Forelimb muscle (tissue), 1 donor: ENCODE measurements around the gene RASSF8. TPM values are rescaled to one million over a fixed set of nuclear protein-coding genes. Genes with fewer than 3 reads are reported as not detected.
"Not testable (repeated sequence)": the region's sequence is repeated elsewhere in the genome, so short reads cannot be mapped to it uniquely, and the experiment has no call there.

Experiments used
- DNase-seq: peaks from one replicate; pipeline ENCODE4 v3.0.0-alpha.2; 2013; ENCODE audit warnings: low read depth
- polyA plus RNA-seq: library from polyadenylated mRNA; unstranded; fragments of 120-200 nt; gene quantifications from one replicate; pipeline ENCODE4 v1.2.1, GENCODE V29; 2013; ENCODE audit not compliant: insufficient read length

RASSF8 gene
- polyA plus RNA-seq, 1 donor, result 24.9 TPM

DNA sequence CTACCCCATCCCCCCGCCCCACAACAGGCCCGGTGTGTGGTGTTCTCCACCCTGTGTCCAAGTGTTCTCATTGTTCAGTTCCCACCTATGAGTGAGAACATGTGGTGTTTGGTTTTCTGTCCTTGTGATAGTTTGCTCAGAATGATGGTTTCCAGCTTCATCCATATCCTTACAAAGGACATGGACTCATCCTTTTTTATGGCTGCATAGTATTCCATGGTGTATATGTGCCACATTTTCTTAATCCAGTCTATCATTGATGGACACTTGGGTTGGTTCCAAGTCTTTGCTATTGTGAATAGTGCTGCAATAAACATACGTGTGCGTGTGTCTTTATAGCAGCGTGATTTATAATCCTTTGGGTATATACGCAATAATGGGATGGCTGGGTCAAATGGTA lies 98.8 kb downstream of the RASSF8 start:
- not testable (repeated sequence) for DNase-seq

DNA sequence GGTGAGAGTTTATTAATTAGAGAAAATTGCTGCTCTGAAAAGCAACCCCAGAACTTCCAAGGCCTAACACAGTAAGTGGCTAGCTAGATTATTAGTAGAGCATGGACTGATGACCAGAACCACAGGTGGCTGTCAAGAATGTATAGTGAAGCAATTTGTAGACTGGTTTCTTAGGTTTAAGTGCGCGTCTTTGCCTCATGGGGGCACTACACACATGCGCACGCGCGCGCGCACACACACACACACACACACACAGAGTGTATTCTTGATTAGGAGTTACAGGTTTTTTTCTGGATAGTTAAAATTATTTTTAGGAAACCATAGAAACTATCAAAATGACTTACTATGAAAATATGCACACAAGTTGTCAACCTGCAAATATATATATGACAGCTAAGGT lies 99.8 kb downstream of the RASSF8 start:
- DNase-seq, result no peak

DNA sequence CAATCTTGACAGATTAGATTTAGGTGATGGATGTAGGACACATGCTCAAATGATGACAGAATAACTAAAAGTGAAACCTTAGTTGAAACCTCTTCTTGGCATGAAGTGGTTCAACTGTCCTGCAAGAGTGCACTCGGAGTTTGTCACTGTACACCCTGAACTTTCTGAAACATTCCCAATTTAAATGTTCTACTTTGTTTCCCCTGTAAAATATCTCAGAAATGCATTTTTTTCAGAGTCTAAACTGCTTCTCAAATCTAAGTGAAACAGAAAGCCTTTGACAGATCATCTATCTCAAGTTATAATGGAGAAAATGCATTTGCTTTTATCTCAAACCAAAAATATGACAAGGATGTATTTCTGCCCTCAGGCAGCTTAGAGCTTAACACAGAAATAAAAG lies 100.3 kb downstream of the RASSF8 start:
- no peak for DNase-seq

GRCh38 chr12:26062006-26062405 lies 103.5 kb downstream of the RASSF8 start:
- no peak for DNase-seq

DNA sequence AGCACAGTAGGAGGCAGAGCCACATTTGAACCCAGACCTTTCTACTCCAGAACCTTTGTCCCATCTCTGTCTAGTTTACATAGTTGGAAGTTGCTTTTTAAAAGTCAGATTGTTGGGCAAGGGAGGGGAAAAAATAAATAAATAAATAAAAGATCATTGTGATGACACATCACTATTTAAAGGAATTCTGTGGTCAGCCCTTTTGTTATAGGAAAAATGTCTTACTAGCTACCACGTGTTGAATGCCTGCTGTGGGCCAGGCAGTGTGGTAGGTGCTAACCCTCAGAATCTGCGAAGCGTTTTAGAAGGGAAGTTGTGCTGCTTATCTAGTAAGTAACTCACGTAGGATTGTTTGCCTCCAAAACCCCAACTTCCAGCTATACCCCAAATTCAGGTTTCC lies 104.1 kb downstream of the RASSF8 start:
- DNase-seq, result no peak

- DNase-seq, result no peak
Observed at GRCh38 chr12:26065451-26065850, 107.0 kb downstream of the RASSF8 start.

GRCh38 chr12:26068503-26068902 lies 110.0 kb downstream of the RASSF8 start:
- DNase-seq, result no peak

DNA sequence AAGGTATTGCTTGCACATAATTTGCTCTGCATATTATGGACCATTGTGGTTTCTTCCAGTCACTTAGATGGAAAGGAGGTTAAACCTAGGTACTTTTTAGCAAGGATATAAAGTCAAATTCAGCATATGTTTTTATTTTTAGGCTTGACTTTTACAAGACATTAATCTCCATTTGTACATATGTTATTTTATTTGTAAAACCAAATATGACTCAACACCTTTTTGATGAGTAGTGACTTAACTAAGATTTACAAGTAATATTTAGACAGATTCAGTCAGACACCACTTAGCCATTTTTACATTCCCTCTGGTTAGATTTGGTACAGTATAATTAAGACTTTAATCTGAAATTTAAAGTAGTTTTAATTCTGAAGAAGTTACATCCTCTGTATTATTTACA lies 111.3 kb downstream of the RASSF8 start:
- no peak for DNase-seq

DNA sequence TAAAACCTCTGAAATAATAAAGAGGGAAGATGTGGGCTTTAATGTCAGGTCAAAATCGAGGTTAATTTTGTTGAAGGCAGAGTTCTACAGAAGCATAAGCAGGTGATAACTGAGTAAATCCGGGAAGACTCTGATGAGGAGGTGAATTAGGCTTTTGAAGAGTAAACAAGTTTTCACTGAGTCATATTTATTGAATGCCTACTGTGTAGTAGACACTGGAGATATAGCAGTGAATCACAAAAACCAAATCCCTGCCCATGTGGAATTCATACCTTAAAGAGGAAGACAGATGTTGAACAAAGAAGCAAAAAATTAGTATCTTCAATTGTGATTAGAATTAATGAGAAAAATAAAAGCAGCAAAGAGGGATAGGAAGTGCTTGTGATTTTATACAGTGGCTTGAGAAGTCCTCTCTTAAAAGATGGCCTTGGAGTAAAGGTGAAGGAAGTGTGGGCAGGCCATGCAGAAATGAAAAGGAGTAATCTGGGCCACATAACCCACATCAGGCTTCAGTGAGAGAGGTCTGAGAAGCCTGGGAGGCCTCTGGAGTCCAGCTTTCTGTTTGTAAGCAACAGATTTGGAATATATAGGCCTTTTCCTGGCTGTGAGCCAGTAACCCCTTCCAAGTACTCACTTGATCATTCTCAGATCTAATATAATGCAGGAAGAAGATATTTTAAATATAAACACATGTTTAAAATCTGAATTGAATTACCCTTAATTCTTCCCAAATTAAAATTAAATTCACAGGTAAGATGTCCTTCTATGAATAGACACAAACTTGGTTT lies 119.6 kb downstream of the RASSF8 start:
- peak; percentile 62 for DNase-seq

GRCh38 chr12:26080911-26081310 lies 122.4 kb downstream of the RASSF8 start:
- DNase-seq, result no peak

- no peak for DNase-seq
Observed at GRCh38 chr12:26086936-26087335, 128.5 kb downstream of the RASSF8 start.

DNA sequence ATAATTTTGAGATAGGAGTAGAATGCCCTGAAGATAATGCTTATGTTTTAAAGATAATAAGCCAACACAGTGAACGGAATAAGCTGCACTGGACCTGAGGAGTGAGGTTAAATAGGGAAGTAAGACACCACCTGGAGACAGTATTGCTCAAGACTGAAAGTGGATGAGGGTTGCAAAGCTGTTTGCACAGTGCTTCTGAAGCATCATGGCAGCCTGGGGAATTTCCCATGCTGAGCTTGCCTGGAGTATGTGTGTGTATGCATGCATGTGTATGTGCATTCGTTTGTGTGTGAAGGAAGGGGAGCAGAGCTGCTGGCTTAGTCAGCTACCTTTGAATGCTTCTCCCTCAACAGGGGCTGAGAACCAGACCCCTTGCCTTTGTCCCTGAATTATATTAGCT lies 130.5 kb downstream of the RASSF8 start:
- no peak for DNase-seq

DNA sequence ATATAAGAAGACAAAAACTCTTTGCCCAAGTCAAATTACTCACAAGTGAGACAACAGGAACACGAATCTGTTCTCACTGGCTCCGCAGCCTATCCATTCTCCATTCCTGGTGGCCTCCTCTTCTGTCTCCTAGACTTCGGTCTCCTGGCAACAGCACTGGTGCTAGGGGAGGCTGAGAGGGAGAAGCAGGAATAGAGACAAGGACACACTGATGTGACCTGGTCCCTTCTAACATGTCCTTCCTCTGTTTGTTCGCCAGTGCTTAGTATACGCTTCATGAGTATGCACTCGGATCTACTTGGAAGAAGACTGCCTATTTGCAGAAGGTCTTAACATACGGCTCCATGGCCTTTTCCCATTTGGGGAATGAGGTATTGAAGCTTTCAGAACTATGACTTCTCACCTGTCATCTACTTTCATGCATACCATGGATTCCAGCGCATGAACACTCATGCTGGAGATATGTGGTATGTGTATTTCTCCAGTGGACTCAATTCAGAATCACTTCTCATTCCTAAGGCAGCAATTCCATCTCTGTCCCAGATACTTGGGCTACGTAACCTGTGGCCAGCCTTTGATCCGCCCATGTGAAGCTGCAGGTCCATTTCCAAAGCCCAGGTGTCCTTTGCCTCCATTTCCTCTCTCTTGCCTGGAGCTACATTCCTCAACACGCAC lies 132.5 kb downstream of the RASSF8 start:
- DNase-seq, result no peak

GRCh38 chr12:26091822-26092221 lies 133.3 kb downstream of the RASSF8 start:
- no peak for DNase-seq

- no peak for DNase-seq
Observed at GRCh38 chr12:26092346-26093105, 134.0 kb downstream of the RASSF8 start.

DNA sequence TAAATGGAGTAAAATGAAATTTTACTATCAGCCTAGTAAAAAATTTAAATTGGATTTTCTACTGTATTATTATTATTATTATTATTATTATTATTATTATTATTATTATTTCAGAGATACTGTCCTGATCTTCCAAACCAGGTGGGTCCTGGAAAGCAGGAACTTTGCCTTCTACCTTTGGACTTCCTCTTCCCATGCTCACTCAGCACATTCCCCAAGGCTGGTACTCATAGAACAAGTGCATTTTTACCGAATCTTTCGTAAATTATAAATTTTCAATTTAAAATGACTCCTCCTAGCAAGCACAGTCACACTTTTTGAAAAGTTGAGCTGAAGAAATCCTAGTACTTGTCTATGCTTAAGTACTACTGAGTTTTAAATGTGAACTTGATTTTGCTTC lies 136.7 kb downstream of the RASSF8 start:
- DNase-seq, result no peak

DNA sequence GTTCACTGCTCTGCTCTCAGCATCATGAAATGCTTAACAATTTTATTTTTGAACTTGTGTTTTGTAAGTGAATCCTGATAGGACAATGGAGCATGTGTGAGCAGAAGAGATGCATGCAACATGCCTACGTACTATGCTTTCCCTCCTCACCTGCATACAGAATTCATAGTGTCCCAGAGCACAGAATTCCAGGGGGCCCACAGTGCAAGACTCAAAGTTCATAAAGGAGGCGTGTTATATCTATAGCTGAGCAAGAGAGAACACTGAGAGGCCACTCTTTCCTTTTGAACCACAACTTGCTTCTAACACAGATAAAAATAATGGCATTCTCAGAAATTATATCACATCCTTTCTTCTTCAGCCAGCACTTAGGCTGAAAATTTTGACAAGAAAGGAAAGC lies 137.6 kb downstream of the RASSF8 start:
- no peak for DNase-seq

DNA sequence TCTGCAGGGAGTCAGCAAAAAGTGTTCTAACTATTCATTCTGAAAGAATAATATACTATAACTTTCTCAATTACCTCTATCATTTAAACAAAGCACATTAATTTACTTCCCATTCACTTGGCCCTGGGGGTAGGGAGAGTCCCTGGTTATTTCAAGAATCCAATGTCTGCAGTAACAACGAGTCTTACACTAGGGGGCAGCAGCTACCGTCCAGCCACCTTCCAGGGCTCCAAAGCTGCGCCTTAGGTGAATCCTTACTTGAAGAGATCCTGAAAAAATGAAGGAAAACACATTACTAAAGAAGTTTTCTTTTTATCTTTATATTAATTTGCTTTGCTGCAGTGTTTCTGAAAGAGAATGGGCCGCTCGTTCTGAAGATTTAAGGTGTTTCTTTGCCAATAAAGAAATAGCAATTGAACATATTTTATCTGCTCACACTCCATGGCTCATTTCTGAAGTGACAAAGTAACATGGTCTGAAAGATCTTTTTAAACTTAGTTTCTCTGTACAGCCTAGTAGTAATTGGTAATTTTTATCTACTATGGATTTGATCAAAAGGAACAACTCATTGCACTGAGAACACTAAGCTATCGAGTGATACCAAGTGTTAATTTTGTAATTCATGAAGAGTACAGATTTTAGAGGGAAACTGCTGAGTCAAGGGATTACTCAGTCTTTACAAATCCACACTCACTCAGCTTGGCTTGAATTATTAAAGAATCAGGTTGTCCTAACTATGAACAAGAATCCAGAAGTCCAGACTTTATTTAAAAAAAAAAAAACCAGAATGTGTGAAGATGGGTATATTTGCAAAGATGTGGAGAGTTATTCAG lies 138.8 kb downstream of the RASSF8 start:
- DNase-seq, result no peak

DNA sequence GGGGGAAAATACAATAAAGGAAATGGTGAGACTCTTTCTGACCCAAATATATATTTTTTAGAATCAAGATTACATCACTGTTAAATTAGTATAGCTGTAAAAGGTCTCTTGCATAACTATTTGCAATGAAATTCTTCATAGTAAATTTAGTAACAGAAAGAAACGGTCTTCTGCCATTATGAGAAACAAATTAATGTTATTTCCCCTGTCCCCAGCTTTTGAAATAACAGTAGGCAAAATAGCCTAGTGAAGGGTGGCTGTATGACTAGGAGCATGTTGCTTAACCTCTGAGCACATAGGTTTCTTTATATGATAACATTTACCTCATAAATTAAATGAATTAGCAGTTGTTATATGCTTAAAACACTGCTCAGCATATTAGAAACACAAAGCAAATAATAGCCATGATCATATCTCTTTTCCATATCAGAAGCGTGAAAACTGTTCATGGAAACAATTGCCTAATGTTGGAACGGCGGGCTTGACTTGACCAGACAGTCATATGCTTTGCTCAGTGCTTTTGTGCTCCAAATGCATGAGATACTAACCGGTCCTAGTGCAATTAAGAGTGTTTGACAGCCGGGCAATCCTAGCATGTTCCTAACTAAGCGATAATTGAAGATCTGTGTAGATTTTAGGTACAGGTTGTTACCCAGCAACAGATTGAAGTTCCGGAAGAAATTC lies 142.3 kb downstream of the RASSF8 start:
- DNase-seq, result no peak

DNA sequence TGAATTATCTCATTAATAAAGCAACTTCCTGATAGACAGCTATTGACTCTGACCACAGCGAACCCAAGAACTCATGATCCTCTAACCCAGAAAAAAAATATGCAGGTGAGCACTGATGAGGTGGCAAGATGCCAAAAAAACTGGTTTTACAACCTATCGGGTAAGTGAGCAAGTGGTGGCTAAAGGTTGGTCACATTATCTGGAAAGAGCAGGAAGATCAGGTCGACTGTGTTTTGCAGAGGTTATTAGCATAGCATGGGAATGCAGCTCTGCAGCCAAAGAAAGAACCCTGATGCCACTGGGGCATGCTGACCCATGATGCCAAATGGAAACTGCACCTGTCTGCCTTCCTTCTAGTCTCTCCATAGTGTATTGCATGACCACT lies 142.9 kb downstream of the RASSF8 start:
- no peak for DNase-seq

DNA sequence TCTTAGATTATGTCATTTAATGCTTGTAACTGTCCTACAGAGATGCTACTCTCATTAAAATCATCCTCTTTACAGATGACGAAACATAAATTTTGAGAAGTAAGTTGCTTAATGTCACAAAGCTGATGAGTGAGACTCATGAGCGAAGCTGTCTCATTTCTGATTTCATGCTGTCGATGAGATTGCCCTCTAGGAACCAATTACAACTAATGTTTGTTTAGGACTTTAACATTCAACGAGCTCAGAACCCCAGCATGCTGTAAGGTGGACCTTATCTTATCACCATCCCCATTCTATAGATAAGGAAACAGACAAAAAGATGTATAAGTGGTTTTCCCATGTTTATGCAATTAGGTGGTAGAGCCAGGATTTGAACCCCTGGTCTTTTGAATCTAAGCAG lies 143.3 kb downstream of the RASSF8 start:
- DNase-seq, result no peak
